Smooth muscle cell (in vitro differentiated cells): ENCODE measurements around the gene CDK11B. TPM values are rescaled to one million over a fixed set of nuclear protein-coding genes. Genes with fewer than 3 reads are reported as not detected.

Source experiments
- DNase-seq: peaks from one replicate; lab custom pipeline; 2025; ENCODE audit not compliant: unreplicated experiment; lab: John Stamatoyannopoulos, UW
- H2AFZ ChIP-seq: fragments of 200-600 bp; sonication (generic); 2 replicates; pipeline ENCODE4 v1.6.0; 2016; ENCODE audit warnings: antibody characterized with exemption, low read depth, mild to moderate bottlenecking
- H3F3A ChIP-seq: fragments of 200-600 bp; sonication (generic); 2 replicates; pipeline ENCODE4 v1.6.0; 2017; ENCODE audit warnings: antibody characterized with exemption, low read depth
- H3K27ac ChIP-seq: fragments of 200-600 bp; sonication (generic); 2 replicates; pipeline ENCODE4 v1.5.1; 2016; ENCODE audit warnings: low read depth, mild to moderate bottlenecking
- H3K27me3 ChIP-seq: fragments of 200-600 bp; sonication (generic); 2 replicates; pipeline ENCODE4 v1.6.1; 2016; ENCODE audit warnings: low read depth, mild to moderate bottlenecking
- H3K36me3 ChIP-seq: fragments of 200-600 bp; sonication (generic); 2 replicates; pipeline ENCODE4 v1.5.1; 2016; ENCODE audit warnings: low read depth
- H3K4me1 ChIP-seq: fragments of 200-600 bp; sonication (generic); 2 replicates; pipeline ENCODE4 v1.5.1; 2016; ENCODE audit warnings: low read depth
- H3K4me2 ChIP-seq: fragments of 200-600 bp; sonication (generic); 2 replicates; pipeline ENCODE4 v1.6.0; 2016; ENCODE audit warnings: mild to moderate bottlenecking
- H3K4me3 ChIP-seq: fragments of 200-600 bp; sonication (generic); 2 replicates; pipeline ENCODE4 v1.5.1; 2016; ENCODE audit warnings: mild to moderate bottlenecking
- H3K79me2 ChIP-seq: fragments of 200-600 bp; sonication (generic); 2 replicates; pipeline ENCODE4 v1.6.0; 2016; ENCODE audit warnings: low read depth, mild to moderate bottlenecking
- H3K9ac ChIP-seq: fragments of 200-600 bp; sonication (generic); 2 replicates; pipeline ENCODE4 v1.6.0; 2016; ENCODE audit warnings: low read depth
- H3K9me3 ChIP-seq: fragments of 200-600 bp; sonication (generic); replicated peaks from 2 replicates; pipeline ENCODE4 v1.5.1; 2016; ENCODE audit warnings: low read depth
- H4K20me1 ChIP-seq: fragments of 200-600 bp; sonication (generic); 2 replicates; pipeline ENCODE4 v1.6.0; 2016; ENCODE audit warnings: low read depth
- CTCF ChIP-seq: fragments of 200-600 bp; sonication (generic); IDR thresholded peaks from 2 replicates; pipeline ENCODE4 v1.5.1; 2017; ENCODE audit warnings: borderline replicate concordance, mild to moderate bottlenecking, antibody characterized with exemption; ENCODE audit not compliant: insufficient read depth, poor library complexity, severe bottlenecking
- WGBS: methylation state at CpG from one replicate; pipeline ENCODE4 v1.1.7; 2016; ENCODE audit warnings: low lambda C conversion rate; 5-methylcytosine and 5-hydroxymethylcytosine counted together
- polyA plus RNA-seq: library from polyadenylated mRNA; unstranded; fragments of >200 nt; fragmentation: Nextera tagmentation; extraction: Ambion mirVana; gene quantifications from 2 replicates; pipeline ENCODE4 v1.2.1, GENCODE V29; 2016
- total RNA-seq: library from RNA; depleted of rRNA; stranded (reverse); fragments of >200 nt; gene quantifications from 2 replicates; pipeline ENCODE4 v1.2.3, GENCODE V29; 2014

CDK11B gene
- total and polyA plus RNA-seq, 2 experiments from 2014 or later: 13.7 to 15.6 TPM

DNA sequence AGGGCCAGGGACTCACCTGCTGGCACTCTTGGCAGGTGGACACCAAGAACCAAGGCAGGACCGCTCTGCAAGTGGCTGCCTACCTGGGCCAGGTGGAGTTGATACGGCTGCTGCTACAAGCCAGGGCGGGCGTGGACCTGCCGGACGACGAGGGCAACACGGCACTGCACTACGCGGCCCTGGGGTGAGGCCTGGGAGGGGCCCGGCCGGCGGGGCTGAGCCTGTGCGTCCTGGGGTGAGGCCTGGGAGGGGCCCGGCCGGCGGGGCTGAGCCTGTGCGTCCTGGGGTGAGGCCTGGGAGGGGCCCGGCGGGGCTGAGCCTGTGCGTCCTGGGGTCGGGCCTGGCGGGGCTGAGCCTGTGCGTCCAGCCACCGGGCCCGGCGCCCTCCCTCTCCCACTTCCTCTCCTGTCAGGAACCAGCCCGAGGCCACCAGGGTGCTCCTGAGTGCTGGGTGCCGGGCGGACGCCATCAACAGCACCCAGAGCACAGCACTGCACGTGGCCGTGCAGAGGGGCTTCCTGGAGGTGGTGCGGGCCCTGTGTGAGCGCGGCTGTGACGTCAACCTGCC lies 31.5 kb downstream of the CDK11B start:
- Histone ChIP-seq H3K36me3 (no peaks in the 10 kb centered on the region), H3K4me1 (peaks cover 3% of the 10 kb centered on the region), H3K27ac (no peak overlapping the region), H3K9ac (no peak overlapping the region), H3K4me3 (no peak overlapping the region), H3K9me3 (no peaks in the 10 kb centered on the region), H4K20me1 (peaks cover 44% of the 10 kb centered on the region), H2AFZ (no peak overlapping the region), H3F3A (peaks cover 6% of the 10 kb centered on the region), H3K4me2 (no peak overlapping the region), H3K79me2 (no peaks in the 10 kb centered on the region), H3K27me3 (no peaks in the 10 kb centered on the region)
- DNase-seq: no peak
- 88% methylated on average over 33 of the region's 37 CpGs for WGBS
- TF ChIP-seq CTCF: no peak

GRCh38 chr1:1626207-1627141 lies 32.3 kb downstream of the CDK11B start:
- H3K4me1 ChIP-seq: peaks cover 7% of the 10 kb centered on the region
- 95% methylated on average over 39 of the region's 48 CpGs for WGBS
- H3K9ac ChIP-seq: no peak overlapping the region
- H3K9me3 ChIP-seq: no peaks in the 10 kb centered on the region
- no peaks in the 10 kb centered on the region for H3K36me3 ChIP-seq
- no peak overlapping the region for H3K4me2 ChIP-seq
- no peak for DNase-seq
- no peak overlapping the region for H3K27ac ChIP-seq
- no peak overlapping the region for H3K4me3 ChIP-seq
- H3K79me2 ChIP-seq: no peaks in the 10 kb centered on the region
- no peak for TF ChIP-seq CTCF
- H4K20me1 ChIP-seq: peaks cover 53% of the 10 kb centered on the region
- peaks cover 4% of the 10 kb centered on the region for H3F3A ChIP-seq
- H3K27me3 ChIP-seq: no peaks in the 10 kb centered on the region
- H2AFZ ChIP-seq: no peak overlapping the region

- peaks cover 8% of the 10 kb centered on the region for H3K4me1 ChIP-seq
- 93% methylated on average over 5 of the region's 8 CpGs for WGBS
- H2AFZ ChIP-seq: no peak overlapping the region
These were observed 33.0 kb downstream of the CDK11B start for GRCh38 chr1:1625824-1626206.

More at GRCh38 chr1:1625824-1626206, 33.0 kb downstream of the CDK11B start:
- H3K9ac ChIP-seq: no peak overlapping the region
- H3F3A ChIP-seq: peaks cover 3% of the 10 kb centered on the region
- peaks cover 60% of the 10 kb centered on the region for H4K20me1 ChIP-seq
- no peak overlapping the region for H3K4me2 ChIP-seq
- H3K9me3 ChIP-seq: no peaks in the 10 kb centered on the region
- H3K27ac ChIP-seq: no peak overlapping the region
- DNase-seq: no peak
- no peaks in the 10 kb centered on the region for H3K36me3 ChIP-seq
- no peak for TF ChIP-seq CTCF
- no peaks in the 10 kb centered on the region for H3K79me2 ChIP-seq
- H3K27me3 ChIP-seq: no peaks in the 10 kb centered on the region
- no peak overlapping the region for H3K4me3 ChIP-seq
